GM12801 (cell line): ENCODE data around the gene SNTB2.

Experiments used
- TF ChIP-seq, protein P1 (sequence below): IDR thresholded peaks from one replicate; pipeline ENCODE4 v1.5.1; 2011; ENCODE audit warnings: control low read depth; ENCODE audit not compliant: insufficient read length; ENCODE audit errors: extremely low read depth

SNTB2 gene

DNA sequence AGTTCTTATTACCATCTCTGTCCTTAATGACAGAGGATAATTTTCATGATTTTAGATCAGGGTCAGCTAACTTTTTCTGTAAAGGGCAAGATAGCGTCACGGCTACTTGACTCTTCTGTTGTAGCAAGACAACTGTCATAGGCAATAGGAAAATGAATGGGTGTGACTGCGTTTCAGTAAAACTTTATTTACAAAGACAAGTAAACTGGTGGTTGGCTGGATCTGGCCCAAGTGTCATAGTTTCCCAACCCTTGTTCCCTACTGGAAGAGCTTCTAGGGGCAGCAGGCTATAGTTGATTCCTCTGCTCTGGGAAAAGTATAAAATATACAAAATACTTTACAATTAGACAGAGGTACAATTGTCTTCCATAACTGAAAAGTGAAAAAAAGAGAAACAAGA lies 73.5 kb downstream of the SNTB2 start:
- TF ChIP-seq, protein P1, sequence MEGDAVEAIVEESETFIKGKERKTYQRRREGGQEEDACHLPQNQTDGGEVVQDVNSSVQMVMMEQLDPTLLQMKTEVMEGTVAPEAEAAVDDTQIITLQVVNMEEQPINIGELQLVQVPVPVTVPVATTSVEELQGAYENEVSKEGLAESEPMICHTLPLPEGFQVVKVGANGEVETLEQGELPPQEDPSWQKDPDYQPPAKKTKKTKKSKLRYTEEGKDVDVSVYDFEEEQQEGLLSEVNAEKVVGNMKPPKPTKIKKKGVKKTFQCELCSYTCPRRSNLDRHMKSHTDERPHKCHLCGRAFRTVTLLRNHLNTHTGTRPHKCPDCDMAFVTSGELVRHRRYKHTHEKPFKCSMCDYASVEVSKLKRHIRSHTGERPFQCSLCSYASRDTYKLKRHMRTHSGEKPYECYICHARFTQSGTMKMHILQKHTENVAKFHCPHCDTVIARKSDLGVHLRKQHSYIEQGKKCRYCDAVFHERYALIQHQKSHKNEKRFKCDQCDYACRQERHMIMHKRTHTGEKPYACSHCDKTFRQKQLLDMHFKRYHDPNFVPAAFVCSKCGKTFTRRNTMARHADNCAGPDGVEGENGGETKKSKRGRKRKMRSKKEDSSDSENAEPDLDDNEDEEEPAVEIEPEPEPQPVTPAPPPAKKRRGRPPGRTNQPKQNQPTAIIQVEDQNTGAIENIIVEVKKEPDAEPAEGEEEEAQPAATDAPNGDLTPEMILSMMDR: no peak

DNA sequence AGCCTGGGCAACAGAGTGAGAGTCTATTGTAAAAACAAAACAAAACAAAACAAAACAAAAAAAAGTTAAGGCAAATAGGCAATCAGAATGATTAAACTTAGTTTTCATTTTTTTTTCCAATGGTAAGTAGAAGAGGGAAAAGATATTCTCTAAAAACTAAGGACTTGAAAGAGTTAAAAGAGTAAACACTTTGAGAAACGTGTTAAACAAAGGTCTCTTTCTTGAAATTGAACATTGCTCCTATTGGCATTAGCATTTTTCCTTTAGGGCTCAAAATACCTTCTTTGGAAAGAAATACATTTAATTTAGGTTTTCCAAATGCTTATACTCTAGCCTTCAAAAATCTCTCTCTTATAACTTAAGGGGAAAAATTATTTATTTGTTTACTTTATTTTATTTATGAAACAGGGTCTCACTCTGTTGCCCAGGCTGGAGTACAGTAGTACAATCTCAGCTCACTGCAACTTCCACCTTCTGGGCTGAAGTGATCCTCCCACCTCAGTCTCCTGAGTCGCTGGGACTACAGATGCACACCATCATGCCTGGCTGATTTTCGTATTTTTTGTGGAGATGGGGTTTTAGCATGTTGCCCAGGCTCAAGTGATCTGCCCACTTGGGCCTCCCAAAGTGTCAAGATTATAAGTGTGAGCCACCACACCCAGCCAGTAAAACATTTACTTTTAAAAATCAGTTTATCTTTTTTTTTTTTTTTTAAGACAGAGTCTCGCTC lies 79.5 kb downstream of the SNTB2 start:
- TF ChIP-seq, protein P1: no peak

DNA sequence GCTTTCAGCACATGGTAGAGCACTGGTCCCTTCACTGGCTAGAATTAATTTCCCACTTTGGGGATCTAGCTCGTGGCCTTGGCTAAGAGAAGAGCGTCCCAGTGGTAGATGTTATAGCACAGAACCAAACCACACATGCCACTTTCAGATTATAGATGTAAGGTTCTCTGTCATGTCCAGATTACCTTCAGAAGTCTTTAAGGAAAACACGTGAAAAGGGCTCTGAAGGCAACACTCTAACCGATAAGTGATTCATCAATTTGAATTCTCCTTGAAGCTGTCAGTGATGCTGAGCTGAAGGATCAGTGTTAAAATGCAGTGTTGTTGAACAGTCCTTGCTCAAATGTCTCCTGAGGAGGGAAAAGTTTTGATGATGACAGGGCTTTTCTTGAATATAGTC lies 80.7 kb downstream of the SNTB2 start:
- TF ChIP-seq, protein P1: no peak

DNA sequence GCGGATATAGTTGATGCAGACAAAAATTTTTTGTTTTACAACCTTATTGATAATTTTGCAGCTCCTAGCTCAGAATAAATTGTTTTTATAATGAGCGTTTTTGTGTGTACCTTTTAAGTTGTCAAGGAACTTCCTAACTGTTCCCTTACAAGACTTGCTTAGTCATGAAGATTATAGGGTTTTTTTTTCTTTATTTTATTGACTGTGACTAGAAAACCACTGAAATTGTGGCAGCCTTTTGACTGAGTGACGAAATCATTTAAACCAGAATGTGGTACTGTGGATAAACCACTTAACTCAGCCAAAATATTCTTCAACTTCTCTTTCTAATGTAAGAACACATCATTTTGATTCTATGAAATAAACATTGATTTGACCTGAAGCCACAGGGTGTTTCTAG lies 83.4 kb downstream of the SNTB2 start:
- TF ChIP-seq, protein P1: no peak

DNA sequence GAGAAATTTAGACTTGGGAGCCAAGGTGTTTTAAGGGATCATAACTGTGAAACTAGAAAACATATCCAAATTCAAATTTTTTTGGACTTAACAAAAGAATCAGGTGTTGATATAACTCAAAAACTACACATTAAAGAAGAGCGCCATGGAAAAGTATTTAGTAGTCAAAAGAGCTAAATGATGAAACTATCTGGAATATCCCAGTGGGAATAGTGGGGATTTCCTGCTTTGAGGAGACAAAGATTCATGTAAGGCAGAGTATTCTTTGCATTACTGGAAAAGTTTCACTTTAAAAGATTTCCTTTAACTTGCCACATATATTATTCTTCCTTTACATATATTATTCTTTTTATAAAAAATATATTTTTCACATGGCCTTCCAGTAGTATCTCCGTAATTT lies 83.9 kb downstream of the SNTB2 start:
- TF ChIP-seq, protein P1: no peak

DNA sequence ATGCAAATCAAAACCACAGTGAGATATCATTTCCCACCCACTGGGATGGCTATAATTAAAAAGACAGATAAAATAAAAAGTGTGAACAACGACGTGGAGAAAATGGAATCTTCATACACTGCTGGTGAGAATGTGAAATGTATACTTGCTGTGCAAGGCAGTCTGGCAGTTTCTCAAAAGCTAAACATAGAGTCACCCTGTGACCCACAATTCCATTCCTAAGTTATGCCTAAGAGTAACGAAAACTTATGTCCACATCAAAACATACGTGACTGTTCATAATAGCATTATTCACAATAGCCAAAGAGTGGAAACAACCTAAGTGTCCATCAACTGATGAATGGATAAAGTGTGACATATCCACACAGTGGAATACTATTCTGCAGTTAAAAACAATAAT lies 86.0 kb downstream of the SNTB2 start:
- TF ChIP-seq, protein P1: no peak

DNA sequence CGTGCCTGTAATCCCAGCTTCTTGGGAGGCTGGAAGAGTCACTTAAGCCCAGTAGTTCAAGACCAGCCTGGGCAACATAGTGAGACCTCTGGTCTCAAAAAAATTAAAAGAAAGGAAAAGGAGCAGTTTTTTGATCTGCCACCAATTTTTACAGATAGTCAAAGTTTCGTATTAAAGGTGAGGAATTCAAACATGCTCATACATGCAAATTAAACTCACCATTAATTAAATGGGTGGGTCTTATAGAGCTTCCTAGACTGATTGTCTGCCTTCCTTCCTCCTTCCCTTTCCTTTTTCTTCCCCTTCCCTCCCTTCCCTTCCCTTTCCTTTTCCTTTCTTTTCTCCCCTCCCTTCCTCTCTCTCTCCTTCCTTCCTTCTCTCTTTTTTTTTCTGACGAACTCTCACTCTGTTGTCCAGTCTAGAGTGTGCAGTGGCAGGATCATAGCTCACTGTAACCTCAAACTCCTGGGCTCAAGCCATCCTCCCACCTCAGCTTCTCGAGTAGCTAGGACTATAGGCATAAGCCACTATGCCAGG lies 87.8 kb downstream of the SNTB2 start:
- TF ChIP-seq, protein P1: no peak
